GM21717 (cell line): ENCODE measurements around the gene DHX58.

Source experiments
- ATAC-seq: cut with Tn5 transposase; IDR thresholded peaks from one replicate; pipeline ENCODE4 v1.9.1; 2021; ENCODE audit warnings: mild to moderate bottlenecking, moderate library complexity; ENCODE audit not compliant: unreplicated experiment

The DHX58 gene

GRCh38 chr17:42087736-42088705, 24.5 kb downstream of the DHX58 start:
- no peak for ATAC-seq

GRCh38 chr17:42087042-42087701, 25.3 kb downstream of the DHX58 start:
- ATAC-seq: no peak

DNA sequence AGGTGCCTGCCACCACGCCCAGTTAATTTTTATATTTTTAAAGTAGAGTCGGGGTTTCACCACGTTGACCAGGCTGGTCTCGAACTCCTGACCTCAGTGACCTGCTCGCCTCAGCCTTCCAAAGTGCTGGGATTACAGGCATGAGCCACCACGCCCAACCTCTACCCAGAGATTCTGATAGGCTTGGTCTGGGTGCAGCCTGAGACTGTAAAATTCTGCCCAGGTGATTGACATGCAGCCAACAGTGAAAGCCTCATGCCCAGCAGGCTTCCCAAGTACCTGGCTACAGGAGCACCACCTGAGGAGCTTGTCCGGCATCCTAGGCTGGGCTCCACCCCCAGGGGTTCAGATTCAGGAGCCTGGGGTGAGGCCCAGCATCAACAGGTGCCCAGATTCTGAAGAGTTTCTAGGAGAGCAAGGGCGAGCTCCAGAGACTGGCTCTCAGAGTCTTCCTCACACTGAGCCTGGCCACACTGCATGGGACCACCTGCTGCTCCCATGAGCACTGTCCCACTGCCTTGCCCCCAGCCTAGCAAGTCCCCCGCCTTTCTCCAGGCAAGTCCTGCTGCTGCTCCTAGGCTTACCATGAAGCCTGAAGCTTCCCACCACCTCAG, 30.9 kb downstream of the DHX58 start:
- ATAC-seq: no peak

DNA sequence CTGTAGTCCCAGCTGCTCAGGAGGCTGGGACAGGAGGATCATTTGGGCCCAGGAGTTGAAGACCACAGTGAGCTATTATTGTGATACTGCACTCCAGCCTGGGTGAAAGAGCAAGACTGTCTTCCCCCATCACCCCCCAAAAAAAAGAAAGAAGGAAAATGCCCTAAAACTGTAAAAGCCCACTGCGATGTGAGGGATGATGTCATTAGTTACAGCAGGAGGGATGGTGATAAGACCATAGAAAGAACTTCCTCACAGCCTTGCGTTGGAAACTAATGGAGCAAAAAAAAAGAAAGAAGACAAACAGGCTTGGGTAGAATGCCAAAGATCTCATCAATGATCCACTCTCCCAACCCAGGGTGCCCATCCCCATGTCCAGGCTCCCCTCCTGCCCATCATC, 33.0 kb downstream of the DHX58 start:
- no peak for ATAC-seq

DNA sequence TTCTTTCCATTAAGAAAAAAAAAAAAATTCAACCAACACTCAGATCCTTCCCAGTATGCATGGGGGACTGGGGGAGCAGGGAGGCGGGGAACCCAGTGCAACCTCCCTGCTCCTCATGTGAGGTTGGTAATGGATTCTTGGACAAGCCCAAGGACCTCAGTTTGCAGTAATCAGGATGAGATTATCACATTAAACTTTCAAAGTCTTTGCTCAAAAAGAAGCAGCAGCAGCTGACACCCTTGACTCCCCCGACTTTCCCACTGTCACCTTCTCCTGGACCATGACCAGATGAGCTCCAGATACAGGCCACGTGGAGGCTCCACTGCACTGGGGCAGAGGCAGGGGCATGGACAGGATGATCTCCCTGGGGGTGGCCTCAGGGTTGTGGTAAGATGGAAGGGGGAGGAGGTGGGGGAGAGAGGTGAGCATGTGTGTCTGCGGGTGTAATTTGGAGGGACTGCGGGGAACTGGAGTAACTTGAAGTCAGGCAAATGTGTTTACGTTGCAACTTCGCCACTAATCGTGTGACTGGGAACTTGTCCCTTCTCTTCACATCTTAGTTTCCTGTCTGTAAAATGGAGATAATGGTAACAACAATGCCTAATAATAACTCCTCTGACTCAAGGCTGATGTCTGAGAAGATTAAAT, 34.0 kb downstream of the DHX58 start:
- ATAC-seq: no peak

GRCh38 chr17:42077755-42078154, 34.8 kb downstream of the DHX58 start:
- no peak for ATAC-seq

DNA sequence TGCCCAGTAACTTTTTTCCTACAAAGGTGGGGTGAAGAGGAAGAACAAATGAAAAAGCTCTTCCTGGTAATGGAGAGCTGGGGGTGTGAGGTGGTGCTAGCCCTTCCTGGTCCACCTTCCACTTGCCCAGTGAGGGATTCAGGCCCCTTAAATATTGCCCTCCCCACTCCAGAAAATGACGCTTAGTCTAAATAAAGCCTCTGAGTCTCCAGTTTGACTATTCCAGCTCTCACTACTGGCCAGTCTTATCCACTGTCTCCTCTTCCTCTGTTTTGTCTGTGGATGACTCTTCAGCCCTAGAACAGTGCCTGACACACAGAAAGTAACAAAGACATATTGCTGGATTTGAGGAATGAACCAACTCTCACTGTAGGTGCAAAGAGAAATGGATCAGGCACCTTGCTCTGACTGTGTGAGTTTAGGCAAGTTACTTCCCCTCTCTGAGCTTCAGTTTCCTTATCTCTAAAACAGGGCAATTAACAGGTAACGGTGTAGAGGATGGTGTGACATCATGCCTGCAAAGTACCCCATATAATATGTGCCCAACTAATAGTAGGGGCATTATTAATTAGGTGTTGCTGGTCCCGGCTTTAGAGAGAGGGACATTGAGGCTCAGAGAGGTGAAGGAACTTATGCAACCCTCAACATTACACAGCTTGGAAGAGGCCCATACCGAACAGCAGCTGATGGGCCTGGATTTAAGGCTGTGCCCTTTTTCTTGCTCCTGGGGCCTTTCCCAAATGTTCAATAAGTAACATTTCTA, 35.5 kb downstream of the DHX58 start:
- ATAC-seq: no peak

- ATAC-seq: no peak
Measured at GRCh38 chr17:42075789-42076188, 36.7 kb downstream of the DHX58 start.

DNA sequence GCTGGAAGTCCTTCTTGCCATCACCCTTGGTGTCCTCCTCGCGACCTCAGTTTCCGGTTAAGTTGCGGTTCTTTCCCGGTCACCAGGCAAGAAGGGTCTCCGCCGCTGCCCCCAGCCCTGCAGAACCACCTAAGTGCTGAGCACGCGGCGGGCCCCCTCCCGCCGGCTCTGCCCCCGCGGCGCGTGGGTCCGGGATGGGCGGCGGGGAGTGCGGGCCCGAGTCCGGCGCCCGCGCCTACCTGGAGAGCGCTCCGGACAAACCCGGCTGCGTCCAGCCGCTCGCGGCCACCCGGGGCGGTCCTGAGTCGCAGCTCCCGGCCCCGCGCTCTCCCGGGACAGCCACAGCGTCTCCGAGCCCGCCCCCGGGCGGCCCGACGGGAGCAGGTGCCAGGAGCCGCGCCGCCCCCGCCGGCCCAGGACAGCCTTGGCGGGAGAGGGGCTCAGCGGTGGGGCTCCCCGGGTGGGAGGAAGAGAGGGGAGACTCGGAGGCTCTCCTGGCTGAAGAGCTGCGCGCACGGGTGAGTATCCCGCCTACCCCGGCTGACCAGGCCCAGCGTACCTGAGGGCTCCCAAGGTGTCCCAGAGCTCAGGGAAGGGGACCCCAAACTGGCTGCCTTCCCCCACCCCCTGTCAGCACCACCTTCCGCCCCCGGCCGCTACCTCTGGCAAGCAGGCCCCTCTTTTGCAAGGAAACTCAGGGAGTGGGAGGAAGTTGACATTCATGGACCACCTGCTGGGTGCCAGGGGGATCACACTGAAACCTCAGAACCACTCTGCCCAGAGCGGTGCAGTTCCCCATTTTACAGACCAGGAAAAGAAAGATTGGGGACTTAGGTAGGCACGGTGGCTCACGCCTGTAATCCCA, 40.0 kb downstream of the DHX58 start:
- ATAC-seq: no peak

DNA sequence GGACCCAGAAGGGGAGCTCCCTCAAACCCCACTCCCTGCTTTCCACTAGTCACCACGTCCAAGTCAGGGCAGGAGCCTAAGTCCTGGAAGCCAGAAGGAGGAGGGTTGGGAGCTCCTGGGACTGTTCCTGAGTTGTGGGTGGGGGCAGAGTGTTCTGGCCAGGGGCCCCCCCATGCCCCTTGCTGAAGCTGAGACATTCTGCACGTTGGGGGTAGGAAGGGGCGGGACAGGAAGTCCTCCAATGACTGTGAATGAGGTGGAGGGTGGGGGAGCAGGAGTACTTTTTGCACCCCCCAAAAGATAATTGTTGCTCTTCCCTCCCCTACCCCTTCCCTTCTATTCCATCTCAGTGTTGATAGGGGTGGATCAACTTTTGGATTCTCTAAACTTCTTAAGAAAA, 40.7 kb downstream of the DHX58 start:
- no peak for ATAC-seq

DNA sequence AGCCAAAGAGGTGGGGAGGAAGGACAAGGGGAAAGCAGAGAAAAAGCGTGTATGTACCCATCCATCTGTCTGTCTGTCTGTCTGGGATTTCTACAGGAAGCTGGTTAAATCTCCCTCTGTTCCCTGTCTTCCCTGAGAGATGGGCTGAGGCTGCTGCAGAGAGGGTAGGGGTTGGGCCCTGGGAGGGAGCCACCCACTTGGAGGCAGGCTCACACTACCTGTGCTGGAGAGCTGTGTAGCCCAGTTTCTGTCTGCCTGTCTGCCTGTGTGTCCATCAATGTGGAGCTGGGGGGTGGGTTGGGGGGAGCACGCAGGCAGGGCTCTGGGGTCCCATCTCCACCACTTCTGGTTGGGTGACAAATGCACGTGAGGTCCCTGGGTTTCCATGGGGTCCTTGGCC, 43.5 kb downstream of the DHX58 start:
- no peak for ATAC-seq

GRCh38 chr17:42067371-42068091, 45.0 kb downstream of the DHX58 start:
- no peak for ATAC-seq

GRCh38 chr17:42065201-42065600, 47.3 kb downstream of the DHX58 start:
- no peak for ATAC-seq

GRCh38 chr17:42062681-42063080, 49.8 kb downstream of the DHX58 start:
- no peak for ATAC-seq

DNA sequence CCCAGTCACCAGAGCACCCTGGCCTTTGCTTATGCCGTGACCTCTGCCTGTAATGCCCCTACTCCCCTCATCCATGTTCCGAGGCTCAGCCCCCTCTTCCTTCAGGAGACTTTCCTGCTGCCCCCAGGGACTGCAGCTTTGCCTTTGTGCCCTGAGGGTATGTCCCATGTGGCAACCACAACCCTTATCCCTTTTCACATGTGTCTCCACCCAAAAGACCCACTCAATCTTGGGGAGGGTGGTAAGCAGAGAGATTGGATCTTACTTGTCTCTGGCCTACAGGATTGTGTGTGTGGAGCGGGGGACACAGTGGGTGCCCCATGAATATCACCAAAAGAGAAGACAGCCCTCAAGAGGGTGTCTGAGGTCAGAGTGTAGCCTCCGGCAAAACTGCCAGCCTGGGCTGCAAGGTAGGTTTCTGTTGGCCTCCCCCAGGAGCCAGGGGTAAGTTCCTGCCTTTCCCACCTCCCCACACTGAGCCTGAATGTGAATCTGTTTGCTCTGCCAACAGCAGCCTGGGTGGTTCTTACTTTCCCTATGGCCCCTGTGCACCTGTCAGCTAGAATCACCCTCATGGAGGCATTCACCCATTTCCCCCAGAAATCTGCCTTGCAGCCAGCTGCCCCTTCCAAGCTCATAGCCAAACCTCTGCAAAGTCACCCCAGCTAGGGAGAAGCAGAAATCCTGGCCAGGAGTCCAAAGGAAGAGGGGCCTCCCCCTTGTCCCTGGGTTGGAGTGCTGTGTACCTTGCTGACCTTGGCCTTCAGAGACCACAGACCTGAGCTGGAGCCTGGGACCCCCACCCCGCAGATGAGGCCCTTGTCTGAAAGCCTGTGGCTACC, 50.6 kb downstream of the DHX58 start:
- ATAC-seq: no peak

DNA sequence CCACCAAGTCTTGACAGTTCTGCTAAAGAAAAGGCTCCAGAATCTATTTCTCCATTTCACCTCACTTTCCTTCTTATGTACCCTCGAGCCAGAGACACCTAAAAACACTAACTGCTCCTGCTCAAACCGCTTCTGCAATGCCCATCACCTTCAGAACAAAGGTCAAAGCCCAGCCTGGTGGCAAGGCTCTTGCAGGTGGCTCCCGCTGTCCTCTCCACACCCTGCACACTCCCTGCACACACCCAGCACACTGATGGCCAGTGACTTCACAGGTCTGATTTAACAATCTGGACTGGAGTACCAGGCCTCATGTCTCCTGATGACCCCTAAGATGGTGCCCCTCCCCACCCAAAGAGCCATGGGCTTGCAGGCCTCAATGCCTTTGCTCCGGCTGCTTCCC, 52.3 kb downstream of the DHX58 start:
- no peak for ATAC-seq

DNA sequence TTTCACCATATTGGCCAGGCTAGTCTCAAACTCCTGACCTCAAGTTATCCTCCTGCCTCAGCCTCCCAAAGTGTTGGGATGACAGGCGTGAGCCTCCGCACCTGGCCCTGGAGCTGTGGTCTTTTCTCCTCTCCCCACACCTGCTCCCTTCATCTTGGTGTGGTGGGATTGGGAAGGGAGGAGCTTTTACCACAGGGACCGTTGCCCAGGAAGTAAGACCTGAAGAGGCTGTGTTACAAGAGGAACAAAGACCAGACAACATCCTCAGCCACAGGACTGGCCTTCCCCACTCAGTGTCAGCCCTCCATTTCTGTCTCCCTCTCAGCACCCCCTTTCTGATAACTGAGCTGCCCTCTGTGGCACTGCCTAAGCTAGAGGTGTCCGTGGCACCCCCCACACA, 52.7 kb downstream of the DHX58 start:
- no peak for ATAC-seq

DNA sequence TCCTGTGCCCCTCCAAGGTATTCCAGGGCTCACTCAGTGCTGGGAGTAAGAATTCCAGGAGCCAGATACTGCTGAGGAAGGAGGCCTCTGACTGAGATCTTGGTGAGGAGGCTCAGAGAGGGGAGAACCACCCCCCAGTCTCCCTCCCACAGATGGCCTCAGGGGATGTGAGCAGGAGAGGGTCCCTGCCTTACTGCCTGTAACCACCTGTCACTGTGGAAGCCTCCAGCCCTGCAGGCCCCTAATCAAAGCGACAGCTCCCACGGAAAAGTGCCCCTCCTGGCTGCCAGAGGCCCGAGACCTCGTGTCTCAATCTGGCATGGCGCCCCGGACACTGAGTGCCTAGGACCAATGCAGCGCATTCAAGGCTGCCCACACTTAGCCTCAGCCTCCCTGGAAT, 54.5 kb downstream of the DHX58 start:
- ATAC-seq: no peak
